Islet precursor cell (in vitro differentiated cells): ENCODE results near the gene FARP1.
A peak's percentile ranks its signal among the peaks of the same experiment; 100 is the strongest.

Experiments
- DNase-seq: peaks from one replicate; pipeline ENCODE4 v3.0.0-alpha.2; 2018

Gene FARP1

DNA sequence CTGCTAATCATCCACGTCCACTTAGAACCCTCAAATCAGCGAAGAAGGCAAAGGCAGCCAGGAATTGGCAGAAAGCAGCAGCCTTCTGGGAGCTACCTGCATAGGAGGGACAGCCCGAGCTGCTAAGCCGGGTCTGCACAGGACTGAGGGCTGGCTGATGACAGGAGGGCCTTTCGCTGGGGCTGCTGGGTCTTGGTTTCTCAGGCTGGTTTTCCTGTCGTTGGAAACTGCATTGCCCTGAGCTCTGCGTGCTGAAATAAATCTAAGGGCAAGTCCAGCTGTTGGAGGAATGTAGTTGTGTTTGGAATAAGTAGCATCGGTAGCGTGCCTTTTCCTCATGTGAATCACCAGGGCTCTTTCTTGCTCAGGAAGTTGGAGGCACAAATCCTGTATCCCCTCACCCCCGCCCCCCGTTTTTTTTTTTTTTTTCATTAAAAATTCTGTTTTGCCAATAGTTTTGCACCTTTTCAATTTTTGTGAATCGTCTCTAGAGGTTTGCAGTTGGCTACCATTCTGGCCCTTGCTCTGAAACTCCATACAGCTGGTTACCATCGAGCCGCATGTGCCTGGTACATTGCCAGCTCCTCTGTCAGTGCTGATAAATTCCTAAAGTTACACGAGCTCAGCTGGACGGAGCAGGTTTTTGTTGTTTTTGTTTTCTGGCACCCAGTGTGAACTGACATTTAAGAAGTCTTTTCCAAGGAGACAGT, 228.1 kb downstream of the FARP1 start:
- DNase-seq = no peak

GRCh38 chr13:98371516-98372023, 228.7 kb downstream of the FARP1 start:
- DNase-seq = no peak

GRCh38 chr13:98372876-98373275, 230.0 kb downstream of the FARP1 start:
- peak; percentile 32 for DNase-seq

- DNase-seq = no peak
Observed at GRCh38 chr13:98374750-98375149, 231.9 kb downstream of the FARP1 start.

DNA sequence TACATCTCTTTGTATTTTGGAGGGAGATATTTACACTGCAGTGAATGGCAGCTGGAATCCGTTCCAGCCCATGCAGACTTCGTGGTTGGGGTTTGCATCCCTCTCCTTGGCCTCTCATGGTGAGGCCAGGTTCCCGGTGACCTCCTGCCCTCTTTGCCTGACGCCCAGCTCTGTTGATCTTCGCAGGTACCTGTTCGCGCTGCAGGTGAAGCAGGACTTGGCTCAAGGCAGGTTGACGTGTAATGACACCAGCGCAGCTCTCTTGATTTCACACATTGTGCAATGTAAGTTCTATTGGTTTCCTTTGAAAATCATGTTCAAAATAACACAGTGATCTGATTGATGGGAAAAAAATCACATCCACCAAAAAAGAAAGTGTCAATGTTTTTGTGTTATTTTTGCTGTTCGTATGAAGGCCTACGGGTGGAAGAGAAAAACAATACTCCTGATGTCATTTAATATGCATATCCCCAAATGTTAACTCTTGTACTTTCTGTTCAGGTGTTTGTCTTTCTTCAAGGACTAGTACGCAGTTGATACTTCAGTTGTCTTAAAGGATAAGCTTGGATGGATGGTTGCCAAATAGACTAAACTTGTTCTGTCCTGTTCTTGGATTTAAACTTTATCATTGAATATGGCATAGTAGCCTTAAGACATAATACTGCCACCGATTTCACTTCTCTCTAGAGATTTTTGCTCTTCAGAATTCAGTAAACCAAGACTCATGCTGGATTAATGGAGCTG, 234.9 kb downstream of the FARP1 start:
- DNase-seq = no peak

- no peak for DNase-seq
Observed at GRCh38 chr13:98384739-98385138, 241.8 kb downstream of the FARP1 start.

DNA sequence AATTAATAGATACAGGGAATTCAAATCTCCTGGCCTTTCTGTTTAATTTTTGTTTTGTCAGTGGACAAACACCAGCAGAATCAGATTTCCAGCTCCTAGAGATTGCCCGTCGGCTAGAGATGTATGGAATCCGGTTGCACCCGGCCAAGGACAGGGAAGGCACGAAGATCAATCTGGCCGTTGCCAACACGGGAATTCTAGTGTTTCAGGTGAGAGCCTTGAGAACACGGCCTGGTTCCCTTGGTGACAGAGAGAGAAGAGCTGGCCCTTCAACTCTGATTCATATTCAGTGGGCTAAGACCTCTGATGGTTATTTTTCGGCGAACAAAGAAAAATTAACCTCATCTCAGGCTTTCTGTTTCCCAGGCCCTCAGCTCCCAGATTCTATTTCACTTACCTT, 242.7 kb downstream of the FARP1 start:
- no peak for DNase-seq

GRCh38 chr13:98386637-98387036, 243.7 kb downstream of the FARP1 start:
- DNase-seq = no peak

- no peak for DNase-seq
Observed at GRCh38 chr13:98389319-98389718, 246.4 kb downstream of the FARP1 start.

DNA sequence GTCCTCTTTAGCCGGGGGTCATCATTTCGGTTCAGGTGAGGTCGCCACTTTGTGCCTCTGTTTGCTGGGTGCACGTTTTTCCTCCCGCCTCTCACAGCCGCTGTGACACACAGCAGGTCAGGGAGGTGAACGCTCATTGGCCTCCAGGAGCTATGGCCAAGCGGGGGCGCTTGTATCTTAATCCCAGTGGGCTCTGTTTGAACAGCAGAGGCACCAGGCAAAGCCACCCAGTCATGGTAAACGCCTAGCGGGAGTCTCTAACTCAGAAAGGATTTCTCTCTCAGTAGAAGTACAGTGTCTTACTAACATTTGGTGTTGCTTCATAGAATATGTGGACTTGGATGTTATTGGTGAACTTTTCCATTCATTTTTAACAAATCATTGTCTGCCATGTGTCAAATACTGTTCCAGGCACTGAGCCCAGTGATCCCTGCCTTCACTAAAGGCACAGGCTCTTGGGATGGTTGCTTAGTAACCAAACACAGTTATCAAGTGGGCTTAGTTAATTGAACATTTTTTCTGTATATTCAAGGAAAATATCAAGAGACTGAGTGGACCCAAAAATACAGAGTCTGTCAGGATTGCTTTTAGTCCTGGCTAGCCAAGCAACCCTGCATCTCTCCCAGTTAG, 247.3 kb downstream of the FARP1 start:
- no peak for DNase-seq

DNA sequence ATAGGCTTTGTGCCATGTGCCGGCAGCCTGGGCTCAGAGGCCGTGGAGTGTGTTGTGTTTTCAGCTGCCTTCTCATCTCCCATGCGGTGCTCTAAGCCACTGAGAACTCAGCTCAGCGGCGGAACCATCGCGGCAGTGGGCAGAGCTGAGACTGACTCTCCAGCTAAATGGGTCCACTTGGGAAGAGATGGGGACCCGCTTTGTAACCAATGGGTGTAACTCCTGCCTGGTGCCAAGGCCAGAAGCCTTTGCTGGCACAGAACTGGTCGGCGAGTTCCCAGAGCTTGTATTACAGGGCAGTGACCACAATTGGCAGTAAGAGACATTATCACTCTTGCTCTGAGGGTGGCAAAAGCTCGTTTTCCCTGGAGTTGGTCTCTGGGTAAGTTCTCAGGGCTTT, 251.0 kb downstream of the FARP1 start:
- no peak for DNase-seq

DNA sequence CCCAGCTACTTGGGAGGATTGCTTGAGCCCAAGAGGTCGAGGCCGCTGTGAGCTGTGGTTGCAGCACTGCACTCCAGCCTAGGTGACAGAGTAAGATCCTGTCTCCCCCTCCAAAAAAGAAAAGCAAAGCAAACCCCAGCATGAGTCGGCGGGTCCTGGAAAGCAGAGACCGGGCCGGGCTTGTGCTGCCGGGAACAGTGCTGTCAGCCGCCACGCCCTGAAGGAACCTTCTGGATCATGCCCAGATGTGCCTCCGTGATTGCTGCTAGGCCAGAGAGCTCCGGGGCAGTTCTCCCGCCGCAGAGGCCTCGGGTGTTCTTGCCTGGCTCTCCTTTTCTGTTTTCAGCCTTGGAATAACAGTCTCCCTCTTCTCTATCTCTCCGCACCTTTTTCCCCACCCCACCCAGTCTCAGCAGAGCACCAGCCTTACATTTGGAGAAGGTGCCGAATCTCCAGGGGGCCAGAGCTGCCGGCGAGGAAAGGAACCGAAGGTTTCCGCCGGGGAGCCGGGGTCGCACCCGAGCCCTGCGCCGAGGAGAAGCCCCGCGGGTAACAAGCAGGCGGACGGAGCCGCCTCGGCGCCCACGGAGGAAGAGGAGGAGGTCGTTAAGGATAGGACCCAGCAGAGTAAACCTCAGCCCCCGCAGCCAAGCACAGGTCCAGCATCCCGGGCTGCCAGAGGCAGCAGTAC, 252.1 kb downstream of the FARP1 start:
- DNase-seq = no peak

DNA sequence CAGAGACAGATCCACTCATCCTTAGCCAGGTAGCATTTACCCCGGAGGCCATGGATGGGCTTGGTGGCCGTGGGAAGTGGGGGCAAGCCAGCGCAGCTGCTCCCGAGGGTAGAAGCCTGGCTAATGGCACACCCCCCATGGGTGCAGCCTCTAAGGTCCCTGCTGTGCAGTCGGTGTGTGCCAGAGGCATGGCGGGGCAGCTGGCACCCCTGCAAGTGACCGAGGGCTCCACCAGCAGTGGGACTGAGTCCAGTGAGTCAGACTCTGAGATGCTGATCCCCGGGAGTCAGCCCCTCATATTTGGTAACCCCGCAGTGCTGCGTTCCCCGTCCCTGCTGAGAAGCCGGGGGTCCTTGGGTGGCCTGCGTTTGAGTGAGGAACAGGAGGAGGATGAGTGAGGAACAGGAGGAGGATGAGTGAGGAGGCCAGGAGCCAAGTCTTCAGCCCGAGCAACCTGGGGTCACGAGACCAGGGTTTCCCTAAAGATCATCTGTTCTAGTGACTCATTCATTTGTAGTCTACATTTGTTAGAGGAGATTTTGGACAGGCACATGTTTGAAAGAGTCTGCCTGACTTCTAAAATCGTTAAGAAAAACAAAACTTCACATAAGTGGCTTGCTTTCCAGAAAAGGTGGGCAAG, 253.3 kb downstream of the FARP1 start:
- DNase-seq = no peak

GRCh38 chr13:98397221-98397620, 254.3 kb downstream of the FARP1 start:
- DNase-seq = no peak

- no peak for DNase-seq
Observed at GRCh38 chr13:98397861-98398260, 255.0 kb downstream of the FARP1 start.

DNA sequence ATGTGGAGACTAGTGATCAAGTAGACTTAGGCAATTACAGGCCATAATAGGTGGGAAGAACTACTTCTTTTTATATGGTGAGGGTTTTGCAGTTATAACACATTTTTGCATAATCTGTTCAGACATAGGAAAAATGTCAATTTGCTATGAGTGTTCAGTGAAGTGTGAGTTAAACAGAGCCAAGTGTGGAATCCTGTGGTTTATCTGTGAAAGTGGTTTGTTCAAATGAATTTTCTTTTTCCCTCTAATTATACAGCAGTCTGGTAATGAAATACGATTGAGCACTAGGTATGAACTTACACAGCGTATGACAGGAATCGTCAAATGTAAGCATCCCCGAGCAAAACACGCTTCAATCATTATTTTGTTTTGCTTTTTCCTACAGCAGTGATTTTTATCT, 255.7 kb downstream of the FARP1 start:
- no peak for DNase-seq

- no peak for DNase-seq
Observed at GRCh38 chr13:98399756-98400155, 256.9 kb downstream of the FARP1 start.

GRCh38 chr13:98401934-98402333, 259.0 kb downstream of the FARP1 start:
- no peak for DNase-seq

GRCh38 chr13:98403076-98403475, 260.2 kb downstream of the FARP1 start:
- DNase-seq = no peak

DNA sequence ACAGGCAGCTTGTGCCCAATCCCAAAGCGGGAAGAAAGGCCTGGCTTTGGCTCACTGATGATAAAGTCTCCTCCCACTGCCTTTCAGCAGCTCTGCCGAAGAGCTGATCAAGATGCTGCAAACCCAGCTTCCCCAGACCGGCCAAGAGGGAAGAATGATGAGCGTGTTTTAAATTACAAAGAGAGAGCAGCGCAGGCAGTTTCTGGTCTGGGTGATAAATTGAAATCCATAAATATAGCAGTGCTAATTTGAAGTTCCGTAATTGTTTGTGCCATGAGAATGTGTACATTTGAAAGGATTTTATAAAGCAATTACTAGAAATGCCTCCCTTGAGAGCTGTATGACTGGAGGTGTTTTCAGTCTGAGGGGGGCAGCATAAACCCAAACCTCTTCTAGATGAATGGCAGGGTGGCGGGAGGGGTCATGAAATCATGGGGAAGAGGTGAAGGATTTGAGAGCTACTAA, 262.2 kb downstream of the FARP1 start:
- DNase-seq = peak; percentile 65

GRCh38 chr13:98405690-98406344, 262.9 kb downstream of the FARP1 start:
- DNase-seq = no peak

DNA sequence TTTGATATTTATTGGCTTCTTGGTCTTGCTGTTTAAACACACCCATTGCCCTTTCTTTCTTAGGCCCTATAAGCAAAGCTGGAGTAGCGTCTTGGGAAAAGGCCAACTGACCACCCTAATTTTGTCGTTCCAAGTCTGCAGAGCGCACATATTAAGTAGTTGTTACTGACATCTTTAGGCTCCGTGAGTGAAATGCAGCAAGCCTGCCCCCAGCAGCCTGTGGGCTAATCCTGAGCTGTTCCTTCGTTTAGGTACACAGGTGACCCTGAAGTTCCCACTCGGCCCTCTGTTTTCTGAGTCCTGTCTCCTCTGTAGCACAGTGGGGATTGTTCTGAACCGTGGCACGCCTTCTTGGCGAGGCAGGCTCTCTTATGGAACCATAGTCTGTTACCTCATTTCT, 263.5 kb downstream of the FARP1 start:
- no peak for DNase-seq
